HG02588 (cell line): ENCODE data around the gene SMG6.
"Not testable (repeated sequence)": the region's sequence is repeated elsewhere in the genome, so short reads cannot be mapped to it uniquely, and the experiment has no call there.

ENCODE experiments used
- ATAC-seq: cut with Tn5 transposase; IDR thresholded peaks from one replicate; pipeline ENCODE4 v1.9.1; 2021; ENCODE audit warnings: mild to moderate bottlenecking, moderate library complexity; ENCODE audit not compliant: unreplicated experiment

SMG6 gene

DNA sequence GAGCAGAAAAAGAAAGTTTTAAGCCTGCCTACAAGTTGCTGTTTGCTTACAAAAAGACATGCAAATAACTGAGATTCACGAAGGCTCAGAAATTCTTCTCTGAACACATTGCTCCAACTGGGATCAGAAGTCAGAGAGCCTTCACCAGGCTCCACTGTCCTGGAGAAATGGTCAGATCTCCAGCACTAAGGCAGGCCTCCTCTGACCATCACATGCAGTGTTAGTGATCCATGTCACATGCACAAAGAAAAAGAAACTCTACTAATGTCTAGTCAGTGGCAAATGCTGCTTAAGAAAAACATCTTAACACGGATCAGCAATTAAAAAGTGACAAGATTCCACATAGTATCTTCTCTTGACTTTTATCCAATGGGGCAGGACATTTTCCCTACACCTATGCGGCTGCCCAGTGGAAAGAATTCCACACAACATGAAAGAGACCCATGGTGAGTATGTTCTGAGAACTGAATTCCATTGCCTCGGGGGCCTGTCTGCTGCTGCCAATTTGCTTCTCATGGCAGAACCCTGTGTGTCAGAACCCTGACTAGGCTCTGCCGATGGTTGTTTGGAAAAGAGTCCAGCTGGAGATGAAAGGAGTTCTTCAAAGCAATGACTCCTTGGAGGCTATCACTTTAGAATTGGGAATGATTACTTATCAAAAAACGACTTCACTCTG, 152.1 kb downstream of the SMG6 start:
- no peak for ATAC-seq

- no peak for ATAC-seq
Observed at GRCh38 chr17:2150806-2151205, 152.8 kb downstream of the SMG6 start.

DNA sequence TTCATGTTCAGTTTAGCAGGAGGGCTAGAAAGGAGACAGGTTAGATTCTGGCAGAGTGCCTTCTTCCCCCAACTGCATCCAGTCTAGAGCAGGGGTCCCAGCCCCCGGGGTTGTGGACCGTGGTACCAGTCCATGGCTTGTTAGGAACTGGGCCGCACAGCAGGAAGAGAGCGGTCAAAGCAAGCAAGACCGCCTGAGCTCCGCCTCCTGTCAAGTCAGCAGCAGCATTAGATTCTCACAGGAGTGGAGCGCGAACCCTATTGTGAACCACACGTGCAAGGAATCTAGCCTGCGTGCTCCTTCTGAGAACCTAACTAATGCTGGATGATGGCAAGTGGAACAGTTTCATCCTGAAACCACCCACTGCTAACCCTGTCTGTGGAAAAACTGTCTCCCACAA, 153.7 kb downstream of the SMG6 start:
- ATAC-seq, result no peak

- ATAC-seq, result no peak
Observed at GRCh38 chr17:2146132-2146871, 157.3 kb downstream of the SMG6 start.

DNA sequence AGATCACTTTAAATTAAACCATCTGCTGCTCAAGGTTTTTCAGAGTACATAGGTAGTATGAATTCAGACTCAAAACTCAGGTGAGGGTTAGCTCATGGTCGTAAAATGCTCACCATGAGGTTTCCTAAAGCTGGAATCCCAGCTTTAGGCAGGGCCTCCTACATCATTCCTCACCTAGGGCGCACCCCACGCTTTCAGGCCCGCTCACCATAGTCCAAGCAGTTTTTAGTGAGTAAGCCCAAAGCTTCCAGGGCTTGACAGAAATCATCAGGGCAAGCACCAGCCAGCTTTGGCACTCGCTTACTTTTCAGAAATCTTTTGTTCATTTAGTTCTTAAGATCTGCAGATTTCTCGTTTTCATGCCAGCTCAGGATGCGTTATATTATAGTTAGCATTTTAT, 158.9 kb downstream of the SMG6 start:
- ATAC-seq, result no peak

DNA sequence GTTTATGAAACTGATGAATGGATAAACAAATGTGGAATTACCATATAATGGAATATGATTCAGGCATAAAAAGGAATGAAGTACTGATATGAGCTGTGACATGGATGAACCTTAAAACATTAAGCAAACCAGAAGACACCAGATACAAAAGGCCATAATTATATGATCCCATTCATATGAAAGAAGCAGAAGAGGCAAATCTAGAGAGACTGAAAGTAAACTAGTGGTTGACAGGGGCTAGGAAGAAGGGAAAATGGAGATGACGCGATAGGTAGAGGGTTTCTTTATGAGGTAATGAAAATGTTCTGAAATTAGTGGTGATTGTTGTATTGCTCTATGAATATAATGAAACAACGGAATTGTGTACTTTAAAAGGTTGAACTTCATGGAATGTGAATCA, 160.3 kb downstream of the SMG6 start:
- no peak for ATAC-seq

DNA sequence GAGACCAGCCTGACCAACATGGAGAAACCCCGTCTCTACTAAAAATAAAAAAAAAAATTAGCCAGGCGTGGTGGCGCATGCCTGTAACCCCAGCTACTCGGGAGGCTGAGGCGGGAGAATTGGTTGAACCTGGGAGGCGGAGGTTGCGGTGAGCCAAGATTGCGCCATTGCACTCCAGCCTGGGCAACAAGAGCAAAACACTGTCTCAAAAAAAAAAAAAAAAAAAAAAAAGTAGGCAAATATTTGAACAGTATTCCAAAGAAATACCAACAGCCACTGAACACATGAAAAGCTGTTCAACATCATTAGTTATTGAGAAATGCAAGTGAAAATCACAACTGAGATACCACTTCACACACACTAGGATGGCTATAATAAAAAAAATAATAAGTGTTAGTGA, 160.9 kb downstream of the SMG6 start:
- not testable (repeated sequence) for ATAC-seq

DNA sequence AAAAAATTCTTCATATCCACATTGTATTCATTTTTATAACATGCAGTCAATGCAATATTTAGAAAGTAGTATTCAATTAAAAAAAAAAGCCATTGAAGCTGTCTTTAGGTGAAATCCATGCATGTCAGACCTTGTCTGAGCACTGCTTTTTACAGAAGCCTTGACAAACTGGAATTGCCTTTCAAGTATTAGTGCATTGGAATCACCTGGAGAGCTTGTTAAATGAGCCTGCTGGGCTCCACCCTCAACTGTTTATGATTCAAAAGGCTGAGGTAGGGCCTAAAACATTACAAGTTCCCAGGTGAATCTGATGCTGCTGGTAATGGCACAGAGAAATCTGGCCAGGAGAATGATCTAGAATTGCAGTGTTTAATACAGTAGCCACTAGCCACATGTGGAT, 162.9 kb downstream of the SMG6 start:
- no peak for ATAC-seq

DNA sequence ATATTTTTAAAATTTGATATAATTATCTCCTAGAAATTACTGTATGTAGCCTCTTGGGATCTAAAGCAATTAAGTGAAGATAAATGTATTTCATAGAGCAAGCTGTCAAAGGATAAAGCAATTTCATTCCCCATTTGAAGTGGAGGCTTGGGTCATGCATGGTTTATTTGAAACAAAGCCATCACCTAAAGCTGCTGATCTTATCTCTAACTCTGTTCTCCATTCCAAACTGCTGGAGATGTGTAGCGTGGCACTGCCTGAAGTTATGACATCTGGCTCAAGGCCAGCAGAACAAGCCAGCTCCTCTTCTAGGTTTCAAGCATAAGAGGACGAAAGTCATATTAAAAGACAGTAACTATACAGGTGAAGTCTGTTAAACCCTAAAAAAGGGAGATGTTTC, 164.8 kb downstream of the SMG6 start:
- no peak for ATAC-seq

DNA sequence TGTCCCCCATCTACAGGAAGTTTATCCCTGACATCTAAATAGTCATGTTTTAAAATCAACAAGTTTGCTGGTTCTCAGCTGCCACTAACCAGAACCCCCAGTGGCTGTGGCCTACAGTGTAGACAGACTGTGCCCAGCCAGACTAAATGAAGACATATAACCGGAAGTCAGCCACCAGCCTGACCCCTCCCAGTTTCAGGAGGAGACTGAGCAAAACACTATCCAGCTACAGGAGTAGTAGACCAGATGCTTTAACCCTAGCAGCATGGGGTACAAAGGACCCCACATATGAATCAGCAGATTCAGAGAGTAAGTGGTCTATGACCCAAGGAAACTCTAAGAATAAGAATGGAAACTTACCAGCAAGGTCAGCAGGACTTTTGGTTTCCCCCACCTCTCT, 165.3 kb downstream of the SMG6 start:
- no peak for ATAC-seq

GRCh38 chr17:2137342-2138098, 166.1 kb downstream of the SMG6 start:
- no peak for ATAC-seq

DNA sequence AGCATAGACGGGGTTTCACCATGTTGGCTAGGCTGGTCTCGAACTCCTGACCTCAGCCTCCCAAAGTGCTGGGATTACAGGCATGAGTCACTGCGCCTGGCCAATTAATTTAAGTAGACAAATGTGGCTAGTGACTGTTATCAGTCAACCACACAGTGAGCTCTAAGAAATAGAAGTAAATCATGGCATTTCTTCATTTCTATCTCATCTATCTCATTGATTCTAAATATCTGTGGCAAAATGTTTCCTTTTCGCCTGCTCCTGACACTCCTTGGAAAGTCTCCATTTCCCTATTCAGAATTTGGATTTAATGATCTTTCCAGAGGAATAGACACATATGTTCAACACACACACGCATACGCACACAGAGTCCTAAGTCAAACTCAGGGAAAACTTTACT, 167.3 kb downstream of the SMG6 start:
- no peak for ATAC-seq

DNA sequence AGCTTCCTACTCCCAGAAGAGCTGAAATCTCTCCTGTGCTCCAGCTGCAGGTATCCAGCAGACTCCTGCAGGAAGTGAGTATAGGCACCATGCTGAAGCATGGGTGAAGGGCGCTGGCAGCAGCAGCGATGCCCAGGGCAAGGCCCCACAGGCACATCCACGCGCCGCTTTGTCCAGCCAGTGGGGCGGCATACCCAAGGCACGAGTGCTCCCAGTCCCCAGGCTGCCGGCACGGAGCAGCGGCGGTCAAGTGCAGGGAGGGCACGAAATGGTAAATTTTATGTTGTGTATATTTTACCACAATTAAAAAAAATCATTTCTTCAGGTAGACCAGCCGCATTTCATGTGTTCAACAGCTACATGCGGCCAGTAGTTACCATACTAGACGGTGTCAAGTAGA, 175.6 kb downstream of the SMG6 start:
- ATAC-seq, result no peak

- no peak for ATAC-seq
Observed at GRCh38 chr17:2125013-2125535, 178.5 kb downstream of the SMG6 start.

- no peak for ATAC-seq
Observed at GRCh38 chr17:2124391-2124790, 179.2 kb downstream of the SMG6 start.

GRCh38 chr17:2123375-2124251, 180.0 kb downstream of the SMG6 start:
- ATAC-seq, result no peak

DNA sequence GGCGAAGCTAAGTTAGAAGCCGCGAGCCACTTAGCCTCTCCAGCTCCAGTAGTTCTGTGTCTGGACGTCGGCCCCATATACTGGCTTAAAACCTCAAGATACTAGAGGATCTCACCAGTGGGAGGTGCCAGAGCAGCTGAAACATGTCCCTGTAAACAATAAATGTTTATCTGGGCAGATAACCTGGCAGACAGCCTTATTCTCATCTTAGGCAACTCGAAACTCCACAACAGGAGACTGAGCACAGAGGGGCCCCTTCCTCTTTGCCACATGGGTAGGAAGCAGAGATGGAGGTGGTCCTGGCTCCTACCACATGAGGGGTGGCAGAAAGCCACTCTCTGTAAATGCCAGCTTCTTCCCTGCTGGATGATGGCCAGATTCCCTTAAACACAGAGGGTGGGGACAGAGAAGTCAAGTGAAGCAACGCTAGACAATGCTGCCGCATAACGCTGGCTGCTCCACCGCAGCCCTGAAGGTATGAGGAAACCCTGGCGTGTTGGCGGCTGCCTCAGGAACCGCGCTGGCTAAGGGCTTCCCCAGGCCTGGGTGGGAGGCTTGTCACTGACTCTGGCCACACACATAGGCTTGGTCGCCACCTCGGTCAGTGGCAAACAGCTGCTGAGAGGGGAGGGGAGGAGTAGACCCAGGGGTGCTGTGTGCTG, 180.8 kb downstream of the SMG6 start:
- ATAC-seq, result no peak

GRCh38 chr17:2120586-2121335, 182.8 kb downstream of the SMG6 start:
- no peak for ATAC-seq

GRCh38 chr17:2113279-2113622, 190.3 kb downstream of the SMG6 start:
- no peak for ATAC-seq

GRCh38 chr17:2111691-2112090, 191.9 kb downstream of the SMG6 start:
- ATAC-seq, result no peak
